Body of pancreas (tissue), 4 donors: ENCODE results near the gene SNX3. TPM values are rescaled to one million over a fixed set of nuclear protein-coding genes. Genes with fewer than 3 reads are reported as not detected.
"Not testable (repeated sequence)": the region's sequence is repeated elsewhere in the genome, so short reads cannot be mapped to it uniquely, and the experiment has no call there.

Experiments
- ATAC-seq: fragments of 150-250 bp; one replicate; pipeline ENCODE4 v1.9.1; 2016
- DNase-seq, 4 donors: peaks; one replicate each; pipeline ENCODE4 v3.0.0-alpha.2; 2019
- H3K27ac ChIP-seq, 4 donors: fragments of 200-600 bp; sonication (generic); 1 replicate in 3 of 4; 2 replicates in 1 of 4; pipeline versions ENCODE4 v1.5.1 to v1.6.1; 2016 to 2019; ENCODE audit warnings: mild to moderate bottlenecking in 1 of 4, mixed read lengths in 1 of 4, moderate library complexity in 1 of 4
- H3K27me3 ChIP-seq, 2 donors: fragments of 200-600 bp; sonication (generic); one replicate each; pipeline ENCODE4 v1.6.0; 2016; ENCODE audit warnings: mild to moderate bottlenecking in 1 of 2
- H3K36me3 ChIP-seq, 2 donors: fragments of 200-600 bp; sonication (generic); replicated peaks in 1 of 2; 2 replicates each; pipeline ENCODE4 v1.5.1; 2016; ENCODE audit warnings: low read depth in 2 of 2; ENCODE audit not compliant: insufficient read depth in 1 of 2
- H3K4me1 ChIP-seq: fragments of 200-600 bp; sonication (generic); one replicate; pipeline ENCODE4 v1.6.0; 2016
- H3K4me3 ChIP-seq, 2 donors: fragments of 200-600 bp; sonication (generic); 1 replicate in 1 of 2; 2 replicates in 1 of 2; pipeline ENCODE4 v1.5.1; 2016 to 2019
- H3K9me3 ChIP-seq, 3 donors: fragments of 200-600 bp; sonication (generic); 1 replicate in 2 of 3; 2 replicates in 1 of 3; pipeline ENCODE4 v1.5.1; 2016
- CTCF ChIP-seq, 7 experiments: fragments of 450-650 bp in 4 of 7; fragments of 200-600 bp in 3 of 7; sonication (generic) in 3 of 7; IDR thresholded peaks; one replicate each; pipeline ENCODE4 v1.5.1; 2016 to 2019; ENCODE audit warnings: antibody characterized with exemption in 7 of 7
- POLR2A ChIP-seq, 3 donors: fragments of 450-650 bp; IDR thresholded peaks; one replicate each; pipeline ENCODE4 v1.6.1; 2016; ENCODE audit warnings: antibody characterized with exemption in 3 of 3, mild to moderate bottlenecking in 2 of 3
- WGBS, 2 donors: methylation state at CpG; one replicate each; pipeline ENCODE4 v1.1.5; 2017; 5-methylcytosine and 5-hydroxymethylcytosine counted together
- intact Hi-C: fragments of 100-400 bp; cut with DNase I; formaldehyde crosslinking; loops from one replicate; pipeline ENCODE4 v1.15.1; 2023
- total RNA-seq, 2 donors: library from RNA; depleted of rRNA; stranded (reverse); fragments of >200 nt; gene quantifications; one replicate each; pipeline ENCODE4 v1.1.0, GENCODE V29; 2016

The SNX3 gene
- total RNA-seq, 2 donors from 2014 or later = 61.6 to 77.0 TPM

GRCh38 chr6:108247965-108248536 is 12.8 kb downstream of the SNX3 start:
- peaks cover 39% of the 10 kb centered on the region for H3K4me1 ChIP-seq
- no peak for TF ChIP-seq POLR2A (IDR thresholded peaks at IDR 0.05)
- TF ChIP-seq CTCF (IDR thresholded peaks at IDR 0.05) = no peak

GRCh38 chr6:108245095-108245494 is 15.7 kb downstream of the SNX3 start:
- H3K4me3 ChIP-seq, H3K36me3 ChIP-seq, H3K9me3 ChIP-seq, intact Hi-C loops, DNase-seq, H3K27ac ChIP-seq, H3K27me3 ChIP-seq, ATAC-seq: not testable (repeated sequence)
- WGBS, 2 donors = 94 to 95% methylated on average over 7 of the region's 7 CpGs
- H3K4me1 ChIP-seq = peaks cover 14% of the 10 kb centered on the region

More at GRCh38 chr6:108247965-108248536, 12.8 kb downstream of the SNX3 start:
- Histone ChIP-seq H3K4me3 (no peak overlapping the region), H3K9me3 (no peaks in the 10 kb centered on the region), H3K27me3 (no peaks in the 10 kb centered on the region), H3K36me3 (no peaks in the 10 kb centered on the region), H3K27ac (no peak overlapping the region)
- intact Hi-C loops = no loop called here
- ATAC-seq (no peak), DNase-seq (no peak)
- 72 to 90% methylated on average over 1 of the region's 1 CpG for WGBS, 2 donors

GRCh38 chr6:108243836-108244235 is 17.0 kb downstream of the SNX3 start:
- no peak for ATAC-seq
- no peaks in the 10 kb centered on the region for H3K36me3 ChIP-seq
- H3K27ac ChIP-seq = no peak overlapping the region
- no peaks in the 10 kb centered on the region for H3K9me3 ChIP-seq
- no peak for DNase-seq
- 98 to 100% methylated on average over 2 of the region's 2 CpGs for WGBS, 2 donors
- H3K27me3 ChIP-seq = no peaks in the 10 kb centered on the region
- intact Hi-C loops = no loop called here
- peaks cover 15% of the 10 kb centered on the region for H3K4me1 ChIP-seq
- no peak overlapping the region for H3K4me3 ChIP-seq
- TF ChIP-seq POLR2A (IDR thresholded peaks at IDR 0.05) (no peak), CTCF (IDR thresholded peaks at IDR 0.05) (no peak)

- H3K27ac ChIP-seq = no peak overlapping the region
- DNase-seq (no peak), ATAC-seq (no peak)
- intact Hi-C loops = no loop called here
- H3K27me3 ChIP-seq = no peaks in the 10 kb centered on the region
- TF ChIP-seq POLR2A (IDR thresholded peaks at IDR 0.05) = no peak
- no peak for TF ChIP-seq CTCF (IDR thresholded peaks at IDR 0.05)
- WGBS, 2 donors = 88 to 96% methylated on average over 2 of the region's 2 CpGs
- H3K36me3 ChIP-seq = no peaks in the 10 kb centered on the region
- no peak overlapping the region for H3K4me3 ChIP-seq
- peaks cover 15% of the 10 kb centered on the region for H3K4me1 ChIP-seq
- H3K9me3 ChIP-seq = no peaks in the 10 kb centered on the region
Observed at GRCh38 chr6:108242721-108243120, 18.1 kb downstream of the SNX3 start.

- no peak for ATAC-seq
- Histone ChIP-seq H3K27me3 (no peaks in the 10 kb centered on the region), H3K4me3 (no peak overlapping the region), H3K27ac (no peak overlapping the region), H3K4me1 (peaks cover 15% of the 10 kb centered on the region), H3K9me3 (no peaks in the 10 kb centered on the region), H3K36me3 (no peaks in the 10 kb centered on the region)
- intact Hi-C loops = no loop called here
- no peak for DNase-seq
- no peak for TF ChIP-seq CTCF (IDR thresholded peaks at IDR 0.05)
- TF ChIP-seq POLR2A (IDR thresholded peaks at IDR 0.05) = no peak
- 92 to 98% methylated on average over 2 of the region's 2 CpGs for WGBS, 2 donors
Observed at GRCh38 chr6:108242259-108242658, 18.6 kb downstream of the SNX3 start.
